ENCODE data around the gene TENM4. TPM values are rescaled to one million over a fixed set of nuclear protein-coding genes. Genes with fewer than 3 reads are reported as not detected.

Gene TENM4
- total RNA-seq, 1 experiment from 2014 or later = 25.0 TPM

DNA sequence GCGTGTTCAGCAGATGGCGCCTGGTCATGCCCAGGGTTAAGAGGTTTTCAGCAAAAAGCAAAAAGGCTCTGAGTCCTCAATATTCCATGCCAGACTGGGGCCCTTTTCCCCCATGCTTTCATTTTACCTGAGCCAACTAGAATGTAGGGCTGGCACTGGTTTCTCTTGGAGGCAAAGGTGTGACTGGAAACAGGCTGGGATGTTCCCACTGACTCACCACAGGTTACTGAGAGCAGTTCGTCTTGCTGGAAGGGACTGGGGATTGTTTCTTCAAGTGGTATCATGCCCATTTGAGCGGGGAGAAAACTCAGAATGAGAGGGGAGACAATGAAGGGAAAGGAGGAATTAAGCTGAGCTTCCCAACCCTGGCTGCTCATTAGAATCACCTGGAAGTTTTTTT is 243.9 kb downstream of the TENM4 start:
- H3K36me3 Mint-ChIP-seq = peaks cover 4% of the 10 kb centered on the region
- no peaks in the 10 kb centered on the region for H3K27me3 Mint-ChIP-seq (ENCODE audit: low read depth)
- H3K4me3 Mint-ChIP-seq = no peak overlapping the region
- TF ChIP-seq RORB (CRISPR knock-in tag; IDR thresholded peaks at IDR 0.05) (no peak), ZNF425 (CRISPR knock-in tag; conservative IDR thresholded peaks at IDR 0.05) (no peak), TCF7 (CRISPR knock-in tag; IDR thresholded peaks at IDR 0.05; ENCODE audit: low read depth) (no peak), ESRRA (CRISPR knock-in tag; IDR thresholded peaks at IDR 0.05; ENCODE audit: borderline replicate concordance) (no peak), ZSCAN18 (CRISPR knock-in tag; IDR thresholded peaks at IDR 0.05) (no peak), MYBL2 (CRISPR knock-in tag; IDR thresholded peaks at IDR 0.05) (no peak), ZNF121 (CRISPR knock-in tag; IDR thresholded peaks at IDR 0.05) (no peak), CBFB (CRISPR knock-in tag; IDR thresholded peaks at IDR 0.05; ENCODE audit: low read depth) (no peak), FOXP1 (CRISPR knock-in tag; IDR thresholded peaks at IDR 0.05; ENCODE audit: borderline replicate concordance) (no peak), NR1H2 (CRISPR knock-in tag; IDR thresholded peaks at IDR 0.05) (no peak), ZNF219 (CRISPR knock-in tag; IDR thresholded peaks at IDR 0.05; ENCODE audit: borderline replicate concordance) (no peak), ETV6 (CRISPR knock-in tag; IDR thresholded peaks at IDR 0.05) (no peak), OVOL2 (CRISPR knock-in tag; IDR thresholded peaks at IDR 0.05; ENCODE audit: borderline replicate concordance) (no peak)
- TF ChIP-seq, protein P1, sequence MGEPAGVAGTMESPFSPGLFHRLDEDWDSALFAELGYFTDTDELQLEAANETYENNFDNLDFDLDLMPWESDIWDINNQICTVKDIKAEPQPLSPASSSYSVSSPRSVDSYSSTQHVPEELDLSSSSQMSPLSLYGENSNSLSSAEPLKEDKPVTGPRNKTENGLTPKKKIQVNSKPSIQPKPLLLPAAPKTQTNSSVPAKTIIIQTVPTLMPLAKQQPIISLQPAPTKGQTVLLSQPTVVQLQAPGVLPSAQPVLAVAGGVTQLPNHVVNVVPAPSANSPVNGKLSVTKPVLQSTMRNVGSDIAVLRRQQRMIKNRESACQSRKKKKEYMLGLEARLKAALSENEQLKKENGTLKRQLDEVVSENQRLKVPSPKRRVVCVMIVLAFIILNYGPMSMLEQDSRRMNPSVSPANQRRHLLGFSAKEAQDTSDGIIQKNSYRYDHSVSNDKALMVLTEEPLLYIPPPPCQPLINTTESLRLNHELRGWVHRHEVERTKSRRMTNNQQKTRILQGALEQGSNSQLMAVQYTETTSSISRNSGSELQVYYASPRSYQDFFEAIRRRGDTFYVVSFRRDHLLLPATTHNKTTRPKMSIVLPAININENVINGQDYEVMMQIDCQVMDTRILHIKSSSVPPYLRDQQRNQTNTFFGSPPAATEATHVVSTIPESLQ (CRISPR knock-in tag; IDR thresholded peaks at IDR 0.05) = no peak
- TF ChIP-seq, protein P2, sequence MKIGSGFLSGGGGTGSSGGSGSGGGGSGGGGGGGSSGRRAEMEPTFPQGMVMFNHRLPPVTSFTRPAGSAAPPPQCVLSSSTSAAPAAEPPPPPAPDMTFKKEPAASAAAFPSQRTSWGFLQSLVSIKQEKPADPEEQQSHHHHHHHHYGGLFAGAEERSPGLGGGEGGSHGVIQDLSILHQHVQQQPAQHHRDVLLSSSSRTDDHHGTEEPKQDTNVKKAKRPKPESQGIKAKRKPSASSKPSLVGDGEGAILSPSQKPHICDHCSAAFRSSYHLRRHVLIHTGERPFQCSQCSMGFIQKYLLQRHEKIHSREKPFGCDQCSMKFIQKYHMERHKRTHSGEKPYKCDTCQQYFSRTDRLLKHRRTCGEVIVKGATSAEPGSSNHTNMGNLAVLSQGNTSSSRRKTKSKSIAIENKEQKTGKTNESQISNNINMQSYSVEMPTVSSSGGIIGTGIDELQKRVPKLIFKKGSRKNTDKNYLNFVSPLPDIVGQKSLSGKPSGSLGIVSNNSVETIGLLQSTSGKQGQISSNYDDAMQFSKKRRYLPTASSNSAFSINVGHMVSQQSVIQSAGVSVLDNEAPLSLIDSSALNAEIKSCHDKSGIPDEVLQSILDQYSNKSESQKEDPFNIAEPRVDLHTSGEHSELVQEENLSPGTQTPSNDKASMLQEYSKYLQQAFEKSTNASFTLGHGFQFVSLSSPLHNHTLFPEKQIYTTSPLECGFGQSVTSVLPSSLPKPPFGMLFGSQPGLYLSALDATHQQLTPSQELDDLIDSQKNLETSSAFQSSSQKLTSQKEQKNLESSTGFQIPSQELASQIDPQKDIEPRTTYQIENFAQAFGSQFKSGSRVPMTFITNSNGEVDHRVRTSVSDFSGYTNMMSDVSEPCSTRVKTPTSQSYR (CRISPR knock-in tag; IDR thresholded peaks at IDR 0.05) = no peak
- TF ChIP-seq, protein P3, sequence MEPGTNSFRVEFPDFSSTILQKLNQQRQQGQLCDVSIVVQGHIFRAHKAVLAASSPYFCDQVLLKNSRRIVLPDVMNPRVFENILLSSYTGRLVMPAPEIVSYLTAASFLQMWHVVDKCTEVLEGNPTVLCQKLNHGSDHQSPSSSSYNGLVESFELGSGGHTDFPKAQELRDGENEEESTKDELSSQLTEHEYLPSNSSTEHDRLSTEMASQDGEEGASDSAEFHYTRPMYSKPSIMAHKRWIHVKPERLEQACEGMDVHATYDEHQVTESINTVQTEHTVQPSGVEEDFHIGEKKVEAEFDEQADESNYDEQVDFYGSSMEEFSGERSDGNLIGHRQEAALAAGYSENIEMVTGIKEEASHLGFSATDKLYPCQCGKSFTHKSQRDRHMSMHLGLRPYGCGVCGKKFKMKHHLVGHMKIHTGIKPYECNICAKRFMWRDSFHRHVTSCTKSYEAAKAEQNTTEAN (CRISPR knock-in tag; IDR thresholded peaks at IDR 0.05) = no peak
- TF ChIP-seq, protein P4, sequence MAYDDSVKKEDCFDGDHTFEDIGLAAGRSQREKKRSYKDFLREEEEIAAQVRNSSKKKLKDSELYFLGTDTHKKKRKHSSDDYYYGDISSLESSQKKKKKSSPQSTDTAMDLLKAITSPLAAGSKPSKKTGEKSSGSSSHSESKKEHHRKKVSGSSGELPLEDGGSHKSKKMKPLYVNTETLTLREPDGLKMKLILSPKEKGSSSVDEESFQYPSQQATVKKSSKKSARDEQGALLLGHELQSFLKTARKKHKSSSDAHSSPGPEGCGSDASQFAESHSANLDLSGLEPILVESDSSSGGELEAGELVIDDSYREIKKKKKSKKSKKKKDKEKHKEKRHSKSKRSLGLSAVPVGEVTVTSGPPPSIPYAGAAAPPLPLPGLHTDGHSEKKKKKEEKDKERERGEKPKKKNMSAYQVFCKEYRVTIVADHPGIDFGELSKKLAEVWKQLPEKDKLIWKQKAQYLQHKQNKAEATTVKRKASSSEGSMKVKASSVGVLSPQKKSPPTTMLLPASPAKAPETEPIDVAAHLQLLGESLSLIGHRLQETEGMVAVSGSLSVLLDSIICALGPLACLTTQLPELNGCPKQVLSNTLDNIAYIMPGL (CRISPR knock-in tag; IDR thresholded peaks at IDR 0.05) = no peak
- H3K9me3 Mint-ChIP-seq = peaks cover 25% of the 10 kb centered on the region
- H3K4me1 Mint-ChIP-seq = no peaks in the 10 kb centered on the region
- CTCF ChIA-PET = no interaction called here
- POLR2A ChIA-PET = no interaction called here
- DNase-seq (ENCODE audit: low spot score) (no peak), ATAC-seq (no peak)
- no peak overlapping the region for H3K27ac Mint-ChIP-seq

All from WTC11 (cell line).